KMS-11 (cell line): ENCODE measurements around the gene ADD1.

Experiments
- H2AFZ ChIP-seq: fragments of 200-600 bp; sonication (generic); 2 replicates; pipeline ENCODE4 v1.6.1; 2016; ENCODE audit warnings: antibody characterized with exemption, mixed run types, low read depth
- H3K27ac ChIP-seq: fragments of 200-600 bp; sonication (generic); 2 replicates; pipeline ENCODE4 v1.6.1; 2016; ENCODE audit warnings: mild to moderate bottlenecking, mixed run types
- H3K27me3 ChIP-seq: fragments of 200-600 bp; sonication (generic); 2 replicates; pipeline ENCODE4 v1.6.1; 2017; ENCODE audit warnings: mild to moderate bottlenecking, low read depth, mixed run types, moderate library complexity; ENCODE audit not compliant: insufficient read depth
- H3K36me3 ChIP-seq: fragments of 200-600 bp; sonication (generic); 2 replicates; pipeline ENCODE4 v1.6.1; 2017; ENCODE audit warnings: mild to moderate bottlenecking, mixed run types; ENCODE audit not compliant: insufficient read depth
- H3K4me1 ChIP-seq: fragments of 200-600 bp; sonication (generic); 2 replicates; pipeline ENCODE4 v1.6.1; 2016; ENCODE audit warnings: mild to moderate bottlenecking, low read depth, mixed run types; ENCODE audit not compliant: poor library complexity, severe bottlenecking
- H3K4me2 ChIP-seq: fragments of 200-600 bp; sonication (generic); 2 replicates; pipeline ENCODE4 v1.7.0; 2016; ENCODE audit warnings: mild to moderate bottlenecking, mixed run types
- H3K4me3 ChIP-seq: fragments of 200-600 bp; sonication (generic); IDR thresholded peaks from 2 replicates; pipeline ENCODE4 v1.6.1; 2017; ENCODE audit warnings: low read depth, low read length, mixed read lengths; ENCODE audit not compliant: insufficient read depth
- H3K79me2 ChIP-seq: fragments of 200-600 bp; sonication (generic); 2 replicates; pipeline ENCODE4 v1.6.1; 2016; ENCODE audit warnings: low read depth, mixed run types; ENCODE audit not compliant: insufficient read depth
- H3K9ac ChIP-seq: fragments of 200-600 bp; sonication (generic); 2 replicates; pipeline ENCODE4 v1.6.1; 2016; ENCODE audit warnings: mild to moderate bottlenecking, mixed run types
- H4K20me1 ChIP-seq: fragments of 200-600 bp; sonication (generic); 2 replicates; pipeline ENCODE4 v1.6.1; 2016; ENCODE audit warnings: mild to moderate bottlenecking, mixed run types; ENCODE audit not compliant: insufficient read depth
- TF ChIP-seq, protein P1 (sequence below): fragments of 200-600 bp; sonication (generic); conservative IDR thresholded peaks from 2 replicates; pipeline ENCODE4 v1.6.1; 2017; ENCODE audit warnings: low read depth, mild to moderate bottlenecking, antibody characterized with exemption, low read length, moderate library complexity, mixed read lengths

ADD1 gene

DNA sequence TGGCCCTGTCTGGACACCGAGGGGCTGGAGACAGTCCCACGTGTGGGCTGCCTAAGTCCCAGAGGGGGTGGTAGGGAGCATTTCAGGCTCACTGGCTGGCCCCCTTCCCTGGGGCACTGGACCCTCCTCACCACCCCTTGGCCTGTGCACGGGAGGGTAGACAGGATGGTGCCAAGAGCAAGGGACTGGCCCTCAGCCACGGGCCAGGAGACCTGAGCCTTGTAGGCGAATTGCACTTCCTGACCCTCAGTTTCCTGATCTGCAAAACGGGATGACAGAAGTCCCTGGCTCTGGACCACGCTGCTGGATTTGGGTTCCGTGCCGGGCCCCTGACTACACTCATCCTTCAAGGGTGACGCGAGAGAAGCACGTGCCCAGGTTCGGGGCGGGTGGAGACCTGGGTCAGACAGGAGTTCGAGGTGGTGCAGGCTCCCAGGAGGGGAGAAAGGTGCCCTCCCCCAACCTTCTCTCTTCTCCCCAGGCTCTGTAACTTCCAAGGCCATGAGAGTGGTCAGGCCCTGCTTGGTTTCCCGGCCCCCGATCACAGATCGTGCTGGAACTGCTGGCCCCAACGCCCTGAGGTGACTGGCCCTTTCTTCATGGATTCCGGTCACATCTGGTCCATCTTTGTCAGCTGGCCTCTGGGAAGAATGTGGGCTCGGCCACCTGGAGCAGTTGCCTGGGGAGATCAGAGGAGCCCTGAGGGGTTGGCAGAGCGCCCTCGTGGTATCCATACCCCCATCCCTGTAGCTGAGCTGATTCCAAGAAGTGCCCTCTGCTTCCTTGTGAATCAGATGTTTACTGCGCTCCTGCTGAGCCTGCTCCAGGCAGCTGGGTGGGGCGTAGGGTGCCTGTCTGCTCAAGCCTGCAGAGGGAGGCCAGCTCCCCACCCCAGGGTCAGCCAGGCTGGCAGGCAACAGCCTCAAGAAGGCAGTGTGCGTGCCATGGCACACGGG, 47.5 kb upstream of the ADD1 start:
- Histone ChIP-seq H3K27ac (no peak overlapping the region), H3K4me2 (no peak overlapping the region)

GRCh38 chr4:2796849-2797544, 46.6 kb upstream of the ADD1 start:
- Histone ChIP-seq H3K27ac (no peak overlapping the region), H3K4me2 (no peak overlapping the region), H3K9ac (no peak overlapping the region), H3K4me1 (no peaks in the 10 kb centered on the region), H2AFZ (no peak overlapping the region), H3K36me3 (no peaks in the 10 kb centered on the region), H3K27me3 (no peaks in the 10 kb centered on the region), H3K4me3 (no peak overlapping the region), H4K20me1 (no peaks in the 10 kb centered on the region), H3K79me2 (no peaks in the 10 kb centered on the region)
- TF ChIP-seq, protein P1, sequence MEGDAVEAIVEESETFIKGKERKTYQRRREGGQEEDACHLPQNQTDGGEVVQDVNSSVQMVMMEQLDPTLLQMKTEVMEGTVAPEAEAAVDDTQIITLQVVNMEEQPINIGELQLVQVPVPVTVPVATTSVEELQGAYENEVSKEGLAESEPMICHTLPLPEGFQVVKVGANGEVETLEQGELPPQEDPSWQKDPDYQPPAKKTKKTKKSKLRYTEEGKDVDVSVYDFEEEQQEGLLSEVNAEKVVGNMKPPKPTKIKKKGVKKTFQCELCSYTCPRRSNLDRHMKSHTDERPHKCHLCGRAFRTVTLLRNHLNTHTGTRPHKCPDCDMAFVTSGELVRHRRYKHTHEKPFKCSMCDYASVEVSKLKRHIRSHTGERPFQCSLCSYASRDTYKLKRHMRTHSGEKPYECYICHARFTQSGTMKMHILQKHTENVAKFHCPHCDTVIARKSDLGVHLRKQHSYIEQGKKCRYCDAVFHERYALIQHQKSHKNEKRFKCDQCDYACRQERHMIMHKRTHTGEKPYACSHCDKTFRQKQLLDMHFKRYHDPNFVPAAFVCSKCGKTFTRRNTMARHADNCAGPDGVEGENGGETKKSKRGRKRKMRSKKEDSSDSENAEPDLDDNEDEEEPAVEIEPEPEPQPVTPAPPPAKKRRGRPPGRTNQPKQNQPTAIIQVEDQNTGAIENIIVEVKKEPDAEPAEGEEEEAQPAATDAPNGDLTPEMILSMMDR: no peak

More for the DNA sequence above, 47.5 kb upstream of the ADD1 start:
- H3K27me3 ChIP-seq: no peaks in the 10 kb centered on the region
- H3K4me1 ChIP-seq: no peaks in the 10 kb centered on the region
- TF ChIP-seq, protein P1: no peak
- H3K9ac ChIP-seq: no peak overlapping the region
- H4K20me1 ChIP-seq: no peaks in the 10 kb centered on the region
- H3K79me2 ChIP-seq: no peaks in the 10 kb centered on the region
- no peak overlapping the region for H2AFZ ChIP-seq
- no peak overlapping the region for H3K4me3 ChIP-seq
- H3K36me3 ChIP-seq: no peaks in the 10 kb centered on the region

GRCh38 chr4:2797545-2798305, 45.9 kb upstream of the ADD1 start:
- TF ChIP-seq, protein P1: no peak
- Histone ChIP-seq H3K4me2 (no peak overlapping the region), H3K79me2 (no peaks in the 10 kb centered on the region), H3K4me3 (no peak overlapping the region), H3K9ac (no peak overlapping the region), H2AFZ (no peak overlapping the region), H3K36me3 (no peaks in the 10 kb centered on the region), H4K20me1 (no peaks in the 10 kb centered on the region), H3K27ac (no peak overlapping the region), H3K4me1 (no peaks in the 10 kb centered on the region), H3K27me3 (no peaks in the 10 kb centered on the region)

DNA sequence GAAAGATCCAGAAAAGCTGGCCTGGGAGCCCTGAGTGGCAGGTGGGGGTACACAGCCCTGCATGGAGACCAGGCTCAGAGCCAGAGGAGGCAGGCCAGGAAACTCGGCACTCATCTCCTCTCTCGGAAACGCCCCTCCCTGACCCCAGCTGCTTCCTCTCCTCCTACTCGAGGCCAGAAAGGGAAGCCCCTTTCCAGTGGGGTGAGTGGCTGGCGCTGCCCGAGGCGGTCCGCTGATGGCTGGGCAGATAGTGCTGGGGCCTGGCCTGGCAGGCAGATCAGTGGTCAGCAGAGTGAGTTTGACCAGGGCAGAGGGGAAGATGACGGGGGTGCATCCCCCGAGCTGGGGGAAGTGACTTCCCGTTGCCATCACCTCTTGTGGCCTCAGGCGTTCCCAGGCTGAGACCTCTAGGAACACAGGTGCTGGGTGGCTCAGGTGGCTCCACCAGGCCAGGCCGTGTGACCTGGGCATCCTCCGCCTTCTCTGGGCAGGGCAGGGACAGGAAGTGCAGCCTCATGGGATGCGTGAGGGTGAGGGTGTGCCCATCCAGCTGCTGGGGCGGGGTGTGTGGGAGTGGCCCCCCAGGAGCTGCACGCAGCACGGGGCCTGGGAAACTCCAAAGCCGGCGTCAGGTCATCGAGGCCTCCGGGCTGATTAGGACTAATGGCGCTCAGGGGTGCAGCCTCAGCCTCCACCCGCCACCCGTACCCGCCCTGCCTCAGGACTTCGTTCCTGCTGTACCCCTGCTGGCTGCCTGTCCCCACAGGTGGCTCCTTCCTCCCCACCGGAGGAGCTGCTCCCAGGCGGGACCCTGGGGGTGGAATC, 45.0 kb upstream of the ADD1 start:
- Histone ChIP-seq H4K20me1 (no peaks in the 10 kb centered on the region), H2AFZ (no peak overlapping the region), H3K4me1 (no peaks in the 10 kb centered on the region), H3K27ac (no peak overlapping the region), H3K4me2 (no peak overlapping the region), H3K27me3 (no peaks in the 10 kb centered on the region), H3K79me2 (no peaks in the 10 kb centered on the region), H3K36me3 (no peaks in the 10 kb centered on the region), H3K4me3 (no peak overlapping the region), H3K9ac (no peak overlapping the region)
- TF ChIP-seq, protein P1: no peak
